RWPE1 (cell line): Measurements from ENCODE around the gene STX1B.

Experiments used
- CTCF ChIA-PET: fragments of 350-600 bp; sonication (Branson Sonifier 250); formaldehyde crosslinking; extraction: SDS; loops from one replicate; lab custom pipeline; 2021; lab: Yijun Ruan, JAX
- POLR2A ChIA-PET: fragments of 400-600 bp; formaldehyde crosslinking; extraction: SDS; loops from one replicate; lab custom pipeline; 2020; ENCODE audit warnings: antibody characterized with exemption; ENCODE audit not compliant: low non-redundant PET; lab: Yijun Ruan, JAX
- DNase-seq: peaks from one replicate; pipeline ENCODE4 v3.0.0; 2012; ENCODE audit warnings: low spot score
- H3K27ac ChIP-seq: fragments of 450-650 bp; 2 replicates; pipeline ENCODE4 v1.5.1; 2017
- CTCF ChIP-seq: fragments of 450-650 bp; conservative IDR thresholded peaks from 2 replicates; pipeline ENCODE4 v1.5.1; 2017; ENCODE audit warnings: low read depth, mild to moderate bottlenecking

The STX1B gene

GRCh38 chr16:30997725-30998711 lies 12.4 kb downstream of the STX1B start:
- ChIA-PET POLR2A (interaction anchor here (0.5 to 0.7 kb wide), 2 partner anchors 55 to 67 kb away, joined by 3 to 7 read pairs; no protein-coding TSS in a partner anchor), CTCF (interaction anchor here (0.6 to 1.4 kb wide), 3 partner anchors 13 to 445 kb away, joined by 3 to 14 read pairs (median 4); partner anchors contain the start of genes HSD3B7 and ZNF843)
- H3K27ac ChIP-seq = peak overlapping the region; percentile 94
- no peak for TF ChIP-seq CTCF
- peak; percentile 92 for DNase-seq

- ChIA-PET CTCF (interaction anchor here (1.5 kb wide), 1 partner anchor 12 kb away, joined by 11 read pairs; the partner anchor contains the start of gene HSD3B7), POLR2A (interaction anchor here (0.7 kb wide), 1 partner anchor 68 kb away, joined by 3 read pairs; no protein-coding TSS in a partner anchor)
- no peak for TF ChIP-seq CTCF
- H3K27ac ChIP-seq = peak overlapping the region; percentile 94
- DNase-seq = peak; percentile 92
Observed at GRCh38 chr16:30996985-30997724, 13.3 kb downstream of the STX1B start.

GRCh38 chr16:30996324-30996984 lies 14.0 kb downstream of the STX1B start:
- DNase-seq = no peak
- POLR2A ChIA-PET = no interaction called here
- no peak for TF ChIP-seq CTCF
- peak overlapping the region; percentile 94 for H3K27ac ChIP-seq
- CTCF ChIA-PET = interaction anchor here (0.6 to 1.5 kb wide), 3 partner anchors 12 to 99 kb away, joined by 3 to 11 read pairs (median 3); partner anchors contain the start of gene HSD3B7

- TF ChIP-seq CTCF = no peak
- POLR2A ChIA-PET = no interaction called here
- DNase-seq = no peak
- CTCF ChIA-PET = interaction anchor here (0.6 to 1.5 kb wide), 3 partner anchors 11 to 99 kb away, joined by 3 to 11 read pairs (median 3); partner anchors contain the start of gene HSD3B7
- peak overlapping the region; percentile 94 for H3K27ac ChIP-seq
Observed at GRCh38 chr16:30995927-30996323, 14.5 kb downstream of the STX1B start.

GRCh38 chr16:30992931-30993816 lies 17.3 kb downstream of the STX1B start:
- ChIA-PET POLR2A (interaction anchor here (0.6 kb wide), 1 partner anchor 8 kb away, joined by 3 read pairs; no protein-coding TSS in a partner anchor), CTCF (interaction anchor here (0.6 to 1.7 kb wide), 2 partner anchors 8 to 15 kb away, joined by 3 to 8 read pairs; partner anchors contain the start of gene HSD3B7)
- H3K27ac ChIP-seq = peak overlapping the region; percentile 94
- TF ChIP-seq CTCF = no peak
- DNase-seq = no peak
